ENCODE results near the gene ATP6V1D.

- no peak for TF ChIP-seq KLF16 (IDR thresholded peaks at IDR 0.05)
- TF ChIP-seq, protein P1, sequence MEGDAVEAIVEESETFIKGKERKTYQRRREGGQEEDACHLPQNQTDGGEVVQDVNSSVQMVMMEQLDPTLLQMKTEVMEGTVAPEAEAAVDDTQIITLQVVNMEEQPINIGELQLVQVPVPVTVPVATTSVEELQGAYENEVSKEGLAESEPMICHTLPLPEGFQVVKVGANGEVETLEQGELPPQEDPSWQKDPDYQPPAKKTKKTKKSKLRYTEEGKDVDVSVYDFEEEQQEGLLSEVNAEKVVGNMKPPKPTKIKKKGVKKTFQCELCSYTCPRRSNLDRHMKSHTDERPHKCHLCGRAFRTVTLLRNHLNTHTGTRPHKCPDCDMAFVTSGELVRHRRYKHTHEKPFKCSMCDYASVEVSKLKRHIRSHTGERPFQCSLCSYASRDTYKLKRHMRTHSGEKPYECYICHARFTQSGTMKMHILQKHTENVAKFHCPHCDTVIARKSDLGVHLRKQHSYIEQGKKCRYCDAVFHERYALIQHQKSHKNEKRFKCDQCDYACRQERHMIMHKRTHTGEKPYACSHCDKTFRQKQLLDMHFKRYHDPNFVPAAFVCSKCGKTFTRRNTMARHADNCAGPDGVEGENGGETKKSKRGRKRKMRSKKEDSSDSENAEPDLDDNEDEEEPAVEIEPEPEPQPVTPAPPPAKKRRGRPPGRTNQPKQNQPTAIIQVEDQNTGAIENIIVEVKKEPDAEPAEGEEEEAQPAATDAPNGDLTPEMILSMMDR (IDR thresholded peaks at IDR 0.05 in 2 of 3, conservative IDR thresholded peaks at IDR 0.05 in 1 of 3; ENCODE audit: insufficient read depth in 2 of 3, low read depth in 1 of 3, low read length in 3 of 3) = no peak
- TF ChIP-seq POLR2AphosphoS5 (IDR thresholded peaks at IDR 0.05; ENCODE audit: control insufficient read depth, insufficient read depth, low read depth, low read length) = no peak
- no peak for TF ChIP-seq ZNF121 (CRISPR knock-in tag; conservative IDR thresholded peaks at IDR 0.05)
- TF ChIP-seq KAT7 (CRISPR knock-in tag; IDR thresholded peaks at IDR 0.05; ENCODE audit: borderline replicate concordance) = no peak
- no peak for TF ChIP-seq GABPB2 (CRISPR knock-in tag; conservative IDR thresholded peaks at IDR 0.05)
- TF ChIP-seq CREB1 (IDR thresholded peaks at IDR 0.05) = no peak
- TF ChIP-seq CREB1 (CRISPR knock-in tag; IDR thresholded peaks at IDR 0.05) = no peak
- TF ChIP-seq ARNT (IDR thresholded peaks at IDR 0.05) = no peak
- TF ChIP-seq EZH2 (IDR thresholded peaks at IDR 0.05; ENCODE audit: borderline replicate concordance, low read depth, low read length) = no peak
- TF ChIP-seq TRIM28 (IDR thresholded peaks at IDR 0.05) = no peak
- TF ChIP-seq MTA2 (IDR thresholded peaks at IDR 0.05; ENCODE audit: low read depth) = no peak
- TF ChIP-seq TCF7 (IDR thresholded peaks at IDR 0.05; ENCODE audit: borderline replicate concordance) = no peak
- TF ChIP-seq SNRNP70 (optimal IDR thresholded peaks at IDR 0.05; ENCODE audit: low read depth, low read length) = no peak
Observed at GRCh38 chr14:67357186-67357968, 2.2 kb downstream of the ATP6V1D start.

All from K562 (cell line).